A673 (cell line): Measurements from ENCODE around the gene FXYD3. TPM values are rescaled to one million over a fixed set of nuclear protein-coding genes. Genes with fewer than 3 reads are reported as not detected.
A peak's percentile ranks its signal among the peaks of the same experiment; 100 is the strongest.

ENCODE experiments used
- BruUV-seq: library from RNA; stranded (reverse); fragments of 400-500 nt; replicated peaks from 2 replicates; lab custom pipeline; 2021; lab: Mats Ljungman, UMichigan
- CTCF ChIA-PET: fragments of 300-600 bp; sonication (Branson Sonifier 250); formaldehyde crosslinking; loops from one replicate; lab custom pipeline; 2022; ENCODE audit warnings: antibody characterized with exemption; lab: Charles Lee
- POLR2A ChIA-PET: fragments of 300-600 bp; sonication (Branson Sonifier 250); formaldehyde crosslinking; loops from one replicate; lab custom pipeline; 2022; ENCODE audit warnings: antibody characterized with exemption; ENCODE audit not compliant: low non-redundant PET; lab: Charles Lee
- DNase-seq: peaks from one replicate; pipeline ENCODE4 v3.0.0-alpha.2; 2015; ENCODE audit warnings: low spot score
- H3K27ac ChIP-seq: fragments of 200-600 bp; sonication (generic); 2 replicates; pipeline ENCODE4 v1.5.1; 2016; ENCODE audit warnings: mixed run types, low read depth, mild to moderate bottlenecking, mixed read lengths, antibody characterized with exemption, low read length; ENCODE audit not compliant: poor library complexity, severe bottlenecking
- H3K27me3 ChIP-seq: fragments of 200-600 bp; sonication (generic); replicated peaks from 2 replicates; pipeline ENCODE4 v1.6.1; 2017; ENCODE audit warnings: mixed run types, low read depth, mild to moderate bottlenecking, mixed read lengths, antibody characterized with exemption, low read length; ENCODE audit not compliant: insufficient read depth, poor library complexity
- H3K36me3 ChIP-seq: fragments of 200-600 bp; sonication (generic); 2 replicates; pipeline ENCODE4 v1.6.1; 2016; ENCODE audit warnings: mixed run types, mild to moderate bottlenecking, mixed read lengths, antibody characterized with exemption, low read length; ENCODE audit not compliant: insufficient read depth, poor library complexity, severe bottlenecking
- H3K4me1 ChIP-seq: fragments of 200-600 bp; sonication (generic); 2 replicates; pipeline ENCODE4 v1.6.1; 2017; ENCODE audit warnings: mixed run types, mild to moderate bottlenecking, mixed read lengths, antibody characterized with exemption, low read length; ENCODE audit not compliant: insufficient read depth, poor library complexity, severe bottlenecking
- H3K4me3 ChIP-seq: fragments of 200-600 bp; sonication (generic); 2 replicates; pipeline ENCODE4 v1.5.1; 2016; ENCODE audit warnings: low read depth, mixed run types, mild to moderate bottlenecking, mixed read lengths, low read length; ENCODE audit not compliant: poor library complexity, severe bottlenecking
- H3K9me3 ChIP-seq: fragments of 200-600 bp; sonication (generic); 2 replicates; pipeline ENCODE4 v1.6.1; 2016; ENCODE audit warnings: mixed run types, low read depth, mild to moderate bottlenecking, mixed read lengths, antibody characterized with exemption, low read length; ENCODE audit not compliant: poor library complexity, severe bottlenecking
- EZH2 ChIP-seq: fragments of 200-600 bp; sonication (generic); IDR thresholded peaks from 2 replicates; pipeline ENCODE4 v1.6.1; 2017; ENCODE audit warnings: borderline replicate concordance, low read depth, mild to moderate bottlenecking, mixed read lengths, antibody characterized with exemption, low read length; ENCODE audit not compliant: poor library complexity, severe bottlenecking
- intact Hi-C: fragments of 100-400 bp; cut with micrococcal nuclease; formaldehyde crosslinking; loops from one replicate; pipeline ENCODE4 v1.10.0; 2022; ENCODE audit not compliant: unreplicated experiment
- total RNA-seq: library from RNA; stranded (reverse); gene quantifications from 2 replicates; pipeline ENCODE4 v1.2.3, GENCODE V29; 2021
- TF ChIP-seq, protein P1 (sequence below): fragments of 300-800, 200-600 bp; sonication (generic); conservative IDR thresholded peaks from 2 replicates; pipeline ENCODE4 v1.5.1; 2017; ENCODE audit warnings: low read depth, mild to moderate bottlenecking, antibody characterized with exemption, low read length, moderate library complexity, mixed read lengths

FXYD3 gene
- total RNA-seq, 1 experiment from 2014 or later: not detected

DNA sequence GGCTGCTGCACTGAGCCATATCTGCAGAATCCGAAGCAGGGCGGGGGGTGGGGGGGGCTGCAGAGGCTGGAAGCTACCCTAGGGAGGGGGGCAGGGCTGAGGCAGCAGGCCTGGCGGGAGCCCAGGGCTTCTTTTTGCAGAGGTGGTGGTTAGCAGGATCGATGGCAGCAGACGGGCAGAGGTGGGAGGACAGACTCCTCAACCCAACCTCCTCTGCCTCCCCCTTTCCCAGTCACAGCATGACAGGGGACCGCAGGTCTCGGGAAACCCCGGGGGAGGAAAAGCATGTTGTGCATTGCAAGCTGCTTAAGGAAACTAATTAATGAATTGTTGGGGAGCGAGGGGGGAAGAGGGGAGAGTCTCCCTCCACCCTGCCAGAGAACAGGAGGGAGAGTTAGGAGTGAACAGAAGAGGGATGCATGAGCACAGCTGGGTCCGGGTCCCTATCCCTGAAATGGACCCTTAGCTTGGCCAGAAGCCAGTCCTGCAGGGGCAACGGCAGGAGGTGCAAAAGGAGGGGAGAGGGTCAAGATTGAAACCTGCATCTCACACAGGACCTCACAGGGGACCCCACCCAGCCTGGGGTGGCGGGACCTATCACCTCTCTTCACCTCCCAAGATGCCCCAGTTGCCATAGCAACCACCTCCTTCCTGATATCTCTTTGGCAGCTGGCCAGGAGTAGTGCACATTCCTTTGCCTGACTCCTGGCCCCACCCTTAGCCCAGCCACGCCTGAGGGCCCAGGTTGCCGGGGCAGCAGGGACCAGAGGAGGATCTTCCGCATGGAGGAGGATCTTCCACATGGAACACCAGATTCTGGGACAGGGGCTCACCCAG is 29.2 kb downstream of the FXYD3 start:
- CTCF ChIA-PET: no interaction called here
- Histone ChIP-seq H3K4me3 (no peak overlapping the region), H3K9me3 (no peaks in the 10 kb centered on the region), H3K27me3 (peaks cover 3% of the 10 kb centered on the region), H3K36me3 (no peaks in the 10 kb centered on the region), H3K27ac (no peak overlapping the region), H3K4me1 (peaks cover 27% of the 10 kb centered on the region)
- POLR2A ChIA-PET: no interaction called here
- DNase-seq: peak; percentile 41
- intact Hi-C loops: no loop called here
- TF ChIP-seq, protein P1, sequence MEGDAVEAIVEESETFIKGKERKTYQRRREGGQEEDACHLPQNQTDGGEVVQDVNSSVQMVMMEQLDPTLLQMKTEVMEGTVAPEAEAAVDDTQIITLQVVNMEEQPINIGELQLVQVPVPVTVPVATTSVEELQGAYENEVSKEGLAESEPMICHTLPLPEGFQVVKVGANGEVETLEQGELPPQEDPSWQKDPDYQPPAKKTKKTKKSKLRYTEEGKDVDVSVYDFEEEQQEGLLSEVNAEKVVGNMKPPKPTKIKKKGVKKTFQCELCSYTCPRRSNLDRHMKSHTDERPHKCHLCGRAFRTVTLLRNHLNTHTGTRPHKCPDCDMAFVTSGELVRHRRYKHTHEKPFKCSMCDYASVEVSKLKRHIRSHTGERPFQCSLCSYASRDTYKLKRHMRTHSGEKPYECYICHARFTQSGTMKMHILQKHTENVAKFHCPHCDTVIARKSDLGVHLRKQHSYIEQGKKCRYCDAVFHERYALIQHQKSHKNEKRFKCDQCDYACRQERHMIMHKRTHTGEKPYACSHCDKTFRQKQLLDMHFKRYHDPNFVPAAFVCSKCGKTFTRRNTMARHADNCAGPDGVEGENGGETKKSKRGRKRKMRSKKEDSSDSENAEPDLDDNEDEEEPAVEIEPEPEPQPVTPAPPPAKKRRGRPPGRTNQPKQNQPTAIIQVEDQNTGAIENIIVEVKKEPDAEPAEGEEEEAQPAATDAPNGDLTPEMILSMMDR: no peak
- TF ChIP-seq EZH2: no peak
- BruUV-seq: no TSS peak

DNA sequence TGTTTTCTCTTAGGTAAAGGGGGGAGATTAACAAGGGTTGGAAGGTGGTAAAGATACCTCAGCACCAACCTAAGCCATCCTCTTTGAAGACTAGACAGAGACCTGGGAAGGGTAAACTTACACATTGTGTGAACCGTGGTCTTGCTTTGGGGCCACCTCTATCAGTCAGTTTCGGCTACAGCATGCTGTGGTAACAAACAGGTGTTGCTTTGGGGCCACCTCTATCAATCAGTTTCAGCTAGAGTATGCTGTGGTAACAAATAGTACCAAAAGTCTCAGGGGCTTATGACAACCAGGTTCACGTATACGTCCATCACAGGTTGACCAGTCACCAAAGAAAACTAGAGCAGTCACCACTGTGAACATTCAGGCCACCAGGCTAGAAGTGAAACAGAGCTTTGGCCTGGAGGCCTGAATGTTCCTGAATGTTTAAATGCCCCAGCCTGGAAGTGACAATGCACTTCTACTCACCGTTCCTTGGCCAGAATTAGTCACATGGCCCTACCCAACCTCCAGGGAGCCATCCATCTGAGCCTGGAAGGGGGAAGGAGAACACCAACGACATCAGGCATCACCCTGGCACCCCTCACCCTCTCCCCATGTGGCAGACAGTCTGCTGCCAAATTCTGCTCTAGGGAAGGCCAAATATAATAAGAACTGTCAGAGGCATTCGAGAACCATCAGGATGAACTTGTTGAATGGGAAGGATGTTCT is 31.3 kb downstream of the FXYD3 start:
- POLR2A ChIA-PET: no interaction called here
- intact Hi-C loops: no loop called here

DNA sequence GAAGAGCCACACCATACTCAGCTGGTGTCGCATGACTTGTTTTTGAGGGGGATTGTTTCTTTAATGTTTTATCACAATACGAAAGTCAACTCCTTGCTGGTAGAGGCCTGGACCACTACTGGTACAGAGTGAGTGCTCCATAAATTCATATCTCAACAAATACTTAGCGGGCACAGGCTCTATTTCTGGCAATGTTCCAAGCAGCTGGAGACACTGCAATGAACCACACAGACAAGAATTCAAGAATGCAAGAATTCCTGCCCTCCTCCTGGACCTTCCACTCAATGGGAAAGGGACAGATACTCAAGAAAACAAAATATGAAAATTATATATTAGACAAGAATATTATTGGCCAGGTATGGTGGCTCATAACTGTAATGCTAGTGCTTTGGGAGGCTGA is 33.8 kb downstream of the FXYD3 start:
- intact Hi-C loops: no loop called here
- CTCF ChIA-PET: no interaction called here
- no peak for DNase-seq
- H3K9me3 ChIP-seq: no peaks in the 10 kb centered on the region
- BruUV-seq: no TSS peak
- peaks cover 2% of the 10 kb centered on the region for H3K4me1 ChIP-seq
- H3K27me3 ChIP-seq: peaks cover 13% of the 10 kb centered on the region
- H3K4me3 ChIP-seq: no peak overlapping the region
- POLR2A ChIA-PET: no interaction called here
- no peaks in the 10 kb centered on the region for H3K36me3 ChIP-seq
- no peak overlapping the region for H3K27ac ChIP-seq
- TF ChIP-seq, protein P1: no peak
- no peak for TF ChIP-seq EZH2

More for the DNA sequence above, 31.3 kb downstream of the FXYD3 start:
- no peaks in the 10 kb centered on the region for H3K9me3 ChIP-seq
- TF ChIP-seq, protein P1: no peak
- no peak for TF ChIP-seq EZH2
- H3K27ac ChIP-seq: no peak overlapping the region
- H3K27me3 ChIP-seq: peaks cover 3% of the 10 kb centered on the region
- no peaks in the 10 kb centered on the region for H3K36me3 ChIP-seq
- no peak overlapping the region for H3K4me3 ChIP-seq
- no TSS peak for BruUV-seq
- DNase-seq: no peak
- CTCF ChIA-PET: no interaction called here
- H3K4me1 ChIP-seq: peaks cover 21% of the 10 kb centered on the region
